Activated B cell treated with CpG ODN at 0.5 μM for 24 hours (primary cell): ENCODE data around the gene SEC31A. TPM values are rescaled to one million over a fixed set of nuclear protein-coding genes. Genes with fewer than 3 reads are reported as not detected.

ENCODE experiments used
- ATAC-seq: fragments of 200-7000 bp; cut with Tn5 transposase; one replicate; pipeline ENCODE4 v1.10.0; 2021; ENCODE audit warnings: low read depth, mild to moderate bottlenecking, moderate library complexity
- CTCF ChIA-PET: fragments of 350-600 bp; sonication (Branson Sonifier 250); formaldehyde crosslinking; loops from one replicate; lab custom pipeline; 2021; ENCODE audit warnings: antibody characterized with exemption; lab: Charles Lee
- POLR2A ChIA-PET: fragments of 350-600 bp; sonication (Branson Sonifier 250); formaldehyde crosslinking; loops from one replicate; lab custom pipeline; 2021; ENCODE audit warnings: antibody characterized with exemption; lab: Charles Lee
- DNase-seq: peaks from one replicate; pipeline ENCODE4 v3.0.0; 2022
- H3K27ac Mint-ChIP-seq: one replicate; pipeline ENCODE4 v1.8.0; 2020; ENCODE audit warnings: mixed read lengths
- H3K27me3 Mint-ChIP-seq: one replicate; pipeline ENCODE4 v1.8.0; 2021; ENCODE audit warnings: mixed read lengths
- H3K36me3 Mint-ChIP-seq: one replicate; pipeline ENCODE4 v1.8.0; 2021; ENCODE audit warnings: low read depth, mixed read lengths
- H3K4me1 Mint-ChIP-seq: one replicate; pipeline ENCODE4 v1.8.0; 2021; ENCODE audit warnings: mixed read lengths
- H3K4me3 Mint-ChIP-seq: one replicate; pipeline ENCODE4 v1.8.0; 2020; ENCODE audit warnings: mild to moderate bottlenecking, mixed read lengths
- H3K9me3 Mint-ChIP-seq: one replicate; pipeline ENCODE4 v1.8.0; 2020; ENCODE audit warnings: mixed read lengths
- CTCF ChIP-seq: fragments of 200-600 bp; IDR thresholded peaks from one replicate; pipeline ENCODE4 v1.8.0; 2022; ENCODE audit warnings: antibody characterized with exemption, mild to moderate bottlenecking
- intact Hi-C: fragments of 100-400 bp; cut with micrococcal nuclease; formaldehyde crosslinking; loops from one replicate; pipeline ENCODE4 v1.15.1; 2024
- total RNA-seq: library from RNA; stranded (reverse); gene quantifications from 2 replicates; pipeline ENCODE4 v1.2.3, GENCODE V29; 2022

The SEC31A gene
- total RNA-seq, 1 donor from 2014 or later, result 172 TPM

- Mint-ChIP-seq H3K9me3 (no peaks in the 10 kb centered on the region), H3K4me3 (no peak overlapping the region), H3K27ac (no peak overlapping the region), H3K36me3 (peaks cover 3% of the 10 kb centered on the region), H3K27me3 (peaks cover 3% of the 10 kb centered on the region), H3K4me1 (no peaks in the 10 kb centered on the region)
- ATAC-seq (no peak), DNase-seq (no peak)
- no peak for TF ChIP-seq CTCF
- ChIA-PET POLR2A (no interaction called here), CTCF (no interaction called here)
- intact Hi-C loops, result no loop called here
Measured at GRCh38 chr4:82811392-82811791, 79.6 kb downstream of the SEC31A start.

- Mint-ChIP-seq H3K27me3 (peaks cover 3% of the 10 kb centered on the region), H3K9me3 (no peaks in the 10 kb centered on the region), H3K4me1 (no peaks in the 10 kb centered on the region), H3K4me3 (no peak overlapping the region), H3K36me3 (peaks cover 2% of the 10 kb centered on the region), H3K27ac (no peak overlapping the region)
- no peak for TF ChIP-seq CTCF
- no peak for ATAC-seq
- CTCF ChIA-PET, result no interaction called here
- DNase-seq, result no peak
- POLR2A ChIA-PET, result no interaction called here
- intact Hi-C loops, result no loop called here
Measured at GRCh38 chr4:82810176-82810575, 80.8 kb downstream of the SEC31A start.

- ATAC-seq (no peak), DNase-seq (no peak)
- POLR2A ChIA-PET, result no interaction called here
- CTCF ChIA-PET, result no interaction called here
- Mint-ChIP-seq H3K4me3 (no peak overlapping the region), H3K27me3 (peaks cover 3% of the 10 kb centered on the region), H3K27ac (no peak overlapping the region), H3K36me3 (no peaks in the 10 kb centered on the region), H3K9me3 (no peaks in the 10 kb centered on the region), H3K4me1 (no peaks in the 10 kb centered on the region)
- intact Hi-C loops, result no loop called here
- no peak for TF ChIP-seq CTCF
Measured at GRCh38 chr4:82809619-82810018, 81.3 kb downstream of the SEC31A start.

GRCh38 chr4:82803746-82804145 is 87.2 kb downstream of the SEC31A start:
- Mint-ChIP-seq H3K27ac (no peak overlapping the region), H3K4me3 (no peak overlapping the region), H3K9me3 (no peaks in the 10 kb centered on the region), H3K4me1 (peaks cover 9% of the 10 kb centered on the region), H3K27me3 (peaks cover 24% of the 10 kb centered on the region), H3K36me3 (no peaks in the 10 kb centered on the region)
- DNase-seq (no peak), ATAC-seq (no peak)
- intact Hi-C loops, result no loop called here
- POLR2A ChIA-PET, result no interaction called here
- TF ChIP-seq CTCF, result no peak
- CTCF ChIA-PET, result no interaction called here

GRCh38 chr4:82802911-82803310 is 88.0 kb downstream of the SEC31A start:
- Mint-ChIP-seq H3K4me3 (no peak overlapping the region), H3K4me1 (peaks cover 12% of the 10 kb centered on the region), H3K27me3 (peaks cover 26% of the 10 kb centered on the region), H3K36me3 (no peaks in the 10 kb centered on the region), H3K27ac (no peak overlapping the region), H3K9me3 (no peaks in the 10 kb centered on the region)
- no peak for TF ChIP-seq CTCF
- ChIA-PET CTCF (no interaction called here), POLR2A (no interaction called here)
- intact Hi-C loops, result no loop called here
- ATAC-seq (no peak), DNase-seq (no peak)
